Uterus (tissue), 4 donors: Measurements from ENCODE around the gene LYPD8. TPM values are rescaled to one million over a fixed set of nuclear protein-coding genes. Genes with fewer than 3 reads are reported as not detected.
"Not testable (repeated sequence)": the region's sequence is repeated elsewhere in the genome, so short reads cannot be mapped to it uniquely, and the experiment has no call there.

Source experiments
- DNase-seq, 2 donors: peaks; one replicate each; pipeline ENCODE4 v3.0.0-alpha.2; 2019 to 2020
- H3K27ac ChIP-seq, 2 donors: fragments of 200-600 bp; sonication (generic); 1 replicate in 1 of 2; 2 replicates in 1 of 2; pipeline ENCODE4 v1.5.1; 2016 to 2018
- H3K27me3 ChIP-seq, 2 donors: fragments of 200-600 bp; sonication (generic); one replicate each; pipeline ENCODE4 v1.5.1; 2018 to 2019; ENCODE audit warnings: control low read depth in 1 of 2
- H3K36me3 ChIP-seq, 2 donors: fragments of 200-600 bp; sonication (generic); one replicate each; pipeline ENCODE4 v1.5.1; 2019; ENCODE audit warnings: control low read depth in 1 of 2
- H3K4me1 ChIP-seq, 2 donors: fragments of 200-600 bp; sonication (generic); one replicate each; pipeline ENCODE4 v1.5.1; 2018 to 2019; ENCODE audit warnings: control low read depth in 1 of 2
- H3K4me3 ChIP-seq, 2 donors: fragments of 200-600 bp; sonication (generic); 1 replicate in 1 of 2; 2 replicates in 1 of 2; pipeline ENCODE4 v1.5.1; 2018 to 2019; ENCODE audit warnings: mild to moderate bottlenecking in 1 of 2
- H3K9me3 ChIP-seq, 2 donors: fragments of 200-600 bp; sonication (generic); one replicate each; pipeline ENCODE4 v1.5.1; 2019; ENCODE audit warnings: control low read depth in 1 of 2
- CTCF ChIP-seq, 4 experiments: fragments of 200-600 bp in 2 of 4; fragments of 450-650 bp in 2 of 4; sonication (generic) in 2 of 4; IDR thresholded peaks; one replicate each; pipeline ENCODE4 v1.5.1; 2016 to 2019; ENCODE audit warnings: antibody characterized with exemption in 4 of 4, mild to moderate bottlenecking in 2 of 4, moderate library complexity in 1 of 4
- POLR2A ChIP-seq, 2 donors: fragments of 450-650 bp; IDR thresholded peaks; one replicate each; pipeline ENCODE4 v1.6.1; 2016; ENCODE audit warnings: antibody characterized with exemption in 2 of 2, mild to moderate bottlenecking in 1 of 2, moderate library complexity in 1 of 2
- intact Hi-C: fragments of 100-400 bp; cut with DNase I; formaldehyde crosslinking; loops from one replicate; pipeline ENCODE4 v1.15.1; 2023; ENCODE audit warnings: low total_unique reads
- total RNA-seq, 4 donors: library from RNA; depleted of rRNA in 3 of 4; stranded (reverse); fragments of >200 nt in 3 of 4; gene quantifications; one replicate each; pipeline versions ENCODE4 v1.1.0 to v1.2.4, GENCODE V29; 2014 to 2023
- donor health status: DM: yes; HTN: yes; CAD: no.

The LYPD8 gene
- total RNA-seq, 4 donors from 2014 or later: not detected

GRCh38 chr1:248798791-248799190 lies 43.2 kb upstream of the LYPD8 start:
- TF ChIP-seq POLR2A (IDR thresholded peaks at IDR 0.05) (no peak), CTCF (IDR thresholded peaks at IDR 0.05) (no peak)
- Histone ChIP-seq H3K4me3 (no peak overlapping the region), H3K36me3 (no peaks in the 10 kb centered on the region), H3K9me3 (peaks cover 0 to 9% of the 10 kb centered on the region in 2 donors), H3K27me3 (no peaks in the 10 kb centered on the region), H3K27ac (no peak overlapping the region), H3K4me1 (no peaks in the 10 kb centered on the region)
- intact Hi-C loops: no loop called here
- DNase-seq: no peak

GRCh38 chr1:248794663-248795062 lies 39.1 kb upstream of the LYPD8 start:
- DNase-seq, H3K36me3 ChIP-seq, intact Hi-C loops, H3K27me3 ChIP-seq, H3K27ac ChIP-seq, H3K9me3 ChIP-seq, H3K4me1 ChIP-seq, H3K4me3 ChIP-seq: not testable (repeated sequence)

GRCh38 chr1:248793592-248793991 lies 38.0 kb upstream of the LYPD8 start:
- no peak overlapping the region for H3K27ac ChIP-seq
- no peaks in the 10 kb centered on the region for H3K36me3 ChIP-seq
- no peaks in the 10 kb centered on the region for H3K4me1 ChIP-seq
- no peak overlapping the region for H3K4me3 ChIP-seq
- intact Hi-C loops: no loop called here
- TF ChIP-seq POLR2A (IDR thresholded peaks at IDR 0.05) (no peak), CTCF (IDR thresholded peaks at IDR 0.05) (no peak)
- no peaks in the 10 kb centered on the region for H3K27me3 ChIP-seq
- H3K9me3 ChIP-seq: peaks cover 0 to 9% of the 10 kb centered on the region in 2 donors
- DNase-seq: no peak

GRCh38 chr1:248792342-248792741 lies 36.8 kb upstream of the LYPD8 start:
- no peak overlapping the region for H3K27ac ChIP-seq
- no peak overlapping the region for H3K4me3 ChIP-seq
- no peak for TF ChIP-seq POLR2A (IDR thresholded peaks at IDR 0.05)
- TF ChIP-seq CTCF (IDR thresholded peaks at IDR 0.05): no peak
- H3K36me3 ChIP-seq: no peaks in the 10 kb centered on the region
- no peak for DNase-seq
- intact Hi-C loops: no loop called here
- H3K27me3 ChIP-seq: no peaks in the 10 kb centered on the region
- peaks cover 0 to 9% of the 10 kb centered on the region in 2 donors for H3K9me3 ChIP-seq
- H3K4me1 ChIP-seq: no peaks in the 10 kb centered on the region

GRCh38 chr1:248791010-248791409 lies 35.5 kb upstream of the LYPD8 start:
- TF ChIP-seq CTCF (IDR thresholded peaks at IDR 0.05) (no peak), POLR2A (IDR thresholded peaks at IDR 0.05) (no peak)
- DNase-seq: no peak
- no peaks in the 10 kb centered on the region for H3K4me1 ChIP-seq
- no peak overlapping the region for H3K4me3 ChIP-seq
- H3K9me3 ChIP-seq: peaks cover 0 to 9% of the 10 kb centered on the region in 2 donors
- no peaks in the 10 kb centered on the region for H3K36me3 ChIP-seq
- H3K27me3 ChIP-seq: no peaks in the 10 kb centered on the region
- intact Hi-C loops: no loop called here
- H3K27ac ChIP-seq: no peak overlapping the region

GRCh38 chr1:248790456-248790855 lies 34.9 kb upstream of the LYPD8 start:
- Histone ChIP-seq H3K27me3 (no peaks in the 10 kb centered on the region), H3K27ac (no peak overlapping the region), H3K9me3 (peaks cover 0 to 4% of the 10 kb centered on the region in 2 donors), H3K4me1 (no peaks in the 10 kb centered on the region), H3K36me3 (no peaks in the 10 kb centered on the region), H3K4me3 (no peak overlapping the region)
- DNase-seq: no peak
- intact Hi-C loops: no loop called here
- no peak for TF ChIP-seq POLR2A (IDR thresholded peaks at IDR 0.05)
- TF ChIP-seq CTCF (IDR thresholded peaks at IDR 0.05): no peak

GRCh38 chr1:248789337-248789736 lies 33.8 kb upstream of the LYPD8 start:
- H3K4me1 ChIP-seq, intact Hi-C loops, H3K36me3 ChIP-seq, DNase-seq, H3K4me3 ChIP-seq, H3K9me3 ChIP-seq, H3K27ac ChIP-seq, H3K27me3 ChIP-seq: not testable (repeated sequence)
